Measurements from ENCODE around the gene MC3R.
"Not testable (repeated sequence)": the region's sequence is repeated elsewhere in the genome, so short reads cannot be mapped to it uniquely, and the experiment has no call there.

Gene MC3R

DNA sequence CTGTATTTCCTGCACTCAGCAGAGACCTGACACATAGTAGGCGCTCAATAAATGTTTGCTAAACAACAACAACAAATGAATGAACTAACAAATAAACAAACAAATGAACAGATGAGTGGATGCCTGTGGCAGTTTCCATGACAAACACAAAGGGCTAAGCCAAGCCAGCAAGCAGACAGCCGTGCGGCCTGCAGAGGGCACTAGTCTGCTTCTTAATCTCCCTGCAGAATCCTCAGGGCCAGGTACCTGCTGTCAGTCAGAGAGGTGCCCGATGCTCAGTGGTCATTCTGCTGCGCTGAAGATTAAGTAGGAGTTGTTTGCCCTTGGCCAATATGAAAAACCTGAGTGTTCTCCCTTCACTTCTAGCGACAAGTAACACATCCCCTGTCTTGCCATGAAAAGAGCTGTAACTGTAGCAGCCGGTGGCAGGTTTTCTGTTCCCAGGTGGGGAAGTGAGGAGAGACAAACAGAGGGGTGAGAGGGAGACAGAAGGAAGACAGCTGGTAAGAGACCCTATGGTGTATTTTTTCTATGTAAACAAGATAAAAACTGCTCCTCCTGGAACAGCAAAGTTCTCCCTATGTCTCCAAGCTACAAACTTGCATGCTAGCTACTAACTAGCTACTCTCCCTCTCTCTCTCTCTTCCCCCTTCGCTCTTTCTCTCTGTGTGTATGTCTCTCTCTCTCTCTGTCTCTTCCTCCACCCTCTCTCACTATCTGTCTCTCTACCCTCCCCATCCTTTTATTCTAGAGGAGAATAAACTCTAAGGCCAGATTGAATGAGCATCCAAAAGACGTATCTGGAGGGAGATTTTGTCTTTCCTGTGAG is at the start of gene MC3R:
Gene MC3R (plus strand): TSS at position 779 of the 829 bp plus-strand sequence. CDS start 112 bp downstream, outside the sequence.
- peak in 1 of 2 donors; percentile 3 for DNase-seq (ENCODE audit: low read depth in 2 of 2)

DNA sequence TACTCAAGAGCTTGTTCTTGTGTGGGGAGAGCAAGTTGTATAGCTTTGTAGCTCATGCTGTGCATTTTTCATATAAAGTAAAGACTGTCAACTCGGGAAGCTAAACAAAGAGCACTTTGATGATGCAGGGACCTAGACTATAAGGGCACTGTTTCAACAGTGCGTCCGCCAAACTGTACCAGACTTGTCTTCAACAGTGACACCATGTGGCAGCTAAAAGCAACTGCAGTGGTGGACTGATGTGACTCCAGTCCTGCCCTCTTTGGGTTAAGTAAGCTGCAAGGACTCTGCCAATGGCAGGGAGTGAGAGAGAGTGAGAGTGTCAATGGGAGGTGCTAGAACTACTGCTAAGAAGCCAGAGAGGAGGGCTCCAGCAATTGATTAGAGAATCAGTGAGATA is 48.1 kb upstream of the MC3R start:
- DNase-seq (ENCODE audit: low read depth in 2 of 2) = no peak

GRCh38 chr20:56202493-56203077 is 45.9 kb upstream of the MC3R start:
- no peak for DNase-seq (ENCODE audit: low read depth in 2 of 2)

- no peak for DNase-seq (ENCODE audit: low read depth in 2 of 2)
These were observed 44.3 kb upstream of the MC3R start for GRCh38 chr20:56204206-56204605.

DNA sequence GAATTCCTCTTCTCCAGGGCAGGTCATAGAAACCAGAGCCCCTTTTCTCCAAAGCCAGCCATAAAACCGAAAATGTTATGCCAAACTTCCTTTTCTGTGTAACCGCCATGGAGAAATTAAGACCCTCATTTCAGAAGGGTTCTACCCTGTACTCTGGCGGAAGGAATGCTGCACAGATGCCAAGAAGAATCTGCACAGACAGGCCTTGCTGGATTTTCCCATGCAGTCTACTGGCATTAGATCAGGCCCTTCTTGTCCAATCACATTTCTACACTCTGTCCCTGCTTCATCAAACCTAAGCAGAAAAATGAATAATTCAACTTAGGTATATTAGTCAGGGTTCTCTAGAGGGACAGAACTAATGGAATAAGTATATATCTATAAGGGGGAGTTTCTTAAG is 43.2 kb upstream of the MC3R start:
- DNase-seq (ENCODE audit: low read depth in 2 of 2) = no peak

- DNase-seq (ENCODE audit: low read depth in 2 of 2) = no peak
These were observed 40.9 kb upstream of the MC3R start for GRCh38 chr20:56207656-56208055.

- no peak for DNase-seq (ENCODE audit: low read depth in 2 of 2)
These were observed 40.4 kb upstream of the MC3R start for GRCh38 chr20:56208121-56208520.

DNA sequence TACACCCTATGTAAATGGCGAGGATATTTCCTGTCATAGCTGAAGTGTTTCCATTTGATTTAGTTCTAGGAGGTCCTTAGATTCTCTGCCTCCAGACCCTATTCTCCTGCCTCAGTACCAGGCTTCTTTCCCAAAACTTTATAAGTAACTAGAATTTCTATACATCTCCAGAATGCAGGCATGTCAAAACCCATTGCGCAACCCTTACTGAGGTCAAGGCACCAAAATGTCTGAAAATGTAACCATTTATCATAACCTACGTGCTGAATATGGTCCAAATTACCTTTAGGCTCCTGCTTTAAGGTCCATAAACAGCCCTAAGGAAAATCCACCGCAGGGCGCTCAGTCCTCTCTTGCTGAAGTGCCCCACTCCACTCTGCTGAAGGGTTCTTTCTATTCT is 37.5 kb upstream of the MC3R start:
- no peak for DNase-seq (ENCODE audit: low read depth in 2 of 2)

GRCh38 chr20:56212091-56212490 is 36.4 kb upstream of the MC3R start:
- no peak for DNase-seq (ENCODE audit: low read depth in 2 of 2)

- DNase-seq (ENCODE audit: low read depth in 2 of 2) = no peak
These were observed 35.2 kb upstream of the MC3R start for GRCh38 chr20:56213321-56213720.

DNA sequence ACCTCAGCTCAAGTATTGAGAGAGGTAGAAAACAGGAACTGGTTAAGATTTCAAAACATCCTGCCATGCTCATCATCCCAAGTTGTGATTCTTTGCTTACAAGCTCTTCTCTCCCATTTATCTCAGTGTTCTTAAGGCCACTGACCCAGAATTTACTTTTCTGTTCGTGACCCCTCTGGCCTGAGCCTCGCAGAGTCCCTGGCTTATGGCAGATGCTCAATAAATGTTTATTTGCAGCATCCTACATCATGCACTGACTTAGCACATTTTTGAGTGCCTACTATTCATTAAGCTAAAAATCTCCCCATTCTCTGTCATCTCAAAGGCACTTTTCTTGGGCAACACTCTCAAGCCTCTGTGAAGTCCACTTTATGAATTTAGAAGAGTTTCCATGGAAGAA is 33.4 kb upstream of the MC3R start:
- no peak for DNase-seq (ENCODE audit: low read depth in 2 of 2)

DNA sequence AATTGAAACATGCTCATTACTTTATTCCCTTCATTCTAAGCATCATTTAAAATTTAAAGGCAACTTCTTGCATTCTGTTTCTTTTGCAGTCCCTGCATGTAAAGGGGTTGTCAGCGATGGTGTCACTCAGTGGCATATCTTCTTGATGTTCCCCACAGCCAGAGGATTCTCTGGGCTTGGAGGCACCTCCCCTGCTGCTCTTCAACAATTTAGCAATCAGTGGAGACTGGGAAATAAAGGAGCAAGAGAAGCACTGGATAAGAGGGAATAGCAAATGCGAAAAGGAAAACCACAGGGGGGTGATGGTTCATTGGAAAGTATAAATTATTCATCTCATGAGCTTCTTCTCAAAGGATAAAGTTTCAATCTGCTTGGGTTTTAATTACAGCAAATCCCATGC is 30.7 kb upstream of the MC3R start:
- DNase-seq (ENCODE audit: low read depth in 2 of 2) = no peak

DNA sequence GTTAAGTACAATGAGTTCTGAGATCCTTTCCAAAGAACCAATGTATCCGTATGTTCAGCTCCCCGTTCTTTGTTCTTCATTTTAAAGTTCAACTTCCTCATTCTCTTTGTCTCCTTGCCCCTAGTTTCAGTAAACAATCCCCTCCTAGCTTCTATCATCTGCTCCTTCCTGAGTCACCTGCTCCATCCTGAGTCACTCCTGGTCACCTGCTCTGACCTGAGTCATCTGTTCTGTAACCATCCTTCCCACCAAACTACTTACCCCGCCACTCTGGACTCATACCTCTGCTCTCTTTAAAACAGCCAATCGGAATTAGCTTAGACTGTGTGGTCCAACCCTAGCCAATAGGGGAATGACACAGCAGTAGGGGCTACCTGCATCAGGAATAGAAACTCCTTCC is 27.3 kb upstream of the MC3R start:
- not testable (repeated sequence) for DNase-seq (ENCODE audit: low read depth in 2 of 2)

DNA sequence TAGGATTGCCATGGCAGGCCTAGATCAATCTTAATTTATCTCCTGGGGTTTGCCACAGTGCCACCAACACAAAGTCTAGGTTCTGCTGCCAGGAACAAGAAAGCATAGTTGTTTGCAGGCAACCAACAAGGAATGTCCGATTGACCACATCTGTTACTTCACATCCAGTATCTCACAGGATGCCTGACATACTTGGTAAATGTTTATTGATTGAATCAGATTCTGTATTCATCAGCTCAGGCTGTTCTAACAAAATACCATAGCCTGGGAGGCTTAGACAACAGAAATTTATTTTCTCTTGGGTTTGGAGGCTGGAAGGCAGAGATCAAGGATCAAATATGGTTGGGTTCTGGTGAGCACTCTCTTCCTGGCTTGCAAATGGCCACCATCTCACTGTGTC is 26.3 kb upstream of the MC3R start:
- no peak for DNase-seq (ENCODE audit: low read depth in 2 of 2)

- DNase-seq (ENCODE audit: low read depth in 2 of 2) = no peak
These were observed 25.6 kb upstream of the MC3R start for GRCh38 chr20:56222945-56223344.

DNA sequence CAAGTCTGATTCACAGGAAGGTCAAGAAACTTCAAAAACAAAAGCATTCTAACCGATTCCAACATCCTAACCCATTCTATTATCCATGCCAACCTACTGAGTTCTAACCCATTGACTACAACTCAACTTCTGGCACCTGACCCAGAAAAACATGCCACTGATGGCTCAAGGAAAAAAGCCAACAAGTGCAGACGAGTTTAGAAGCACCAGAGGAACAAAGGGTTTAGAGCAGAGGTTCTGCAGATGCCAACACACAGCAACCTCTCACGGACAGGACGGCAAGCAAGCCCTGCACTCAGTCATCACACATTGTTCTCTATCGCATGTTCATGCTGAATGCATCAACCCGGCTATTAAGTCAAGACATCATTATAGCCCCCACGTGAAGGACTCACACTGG is 25.2 kb upstream of the MC3R start:
- DNase-seq (ENCODE audit: low read depth in 2 of 2) = no peak

- DNase-seq (ENCODE audit: low read depth in 2 of 2) = no peak
These were observed 20.5 kb upstream of the MC3R start for GRCh38 chr20:56228021-56228420.

DNA sequence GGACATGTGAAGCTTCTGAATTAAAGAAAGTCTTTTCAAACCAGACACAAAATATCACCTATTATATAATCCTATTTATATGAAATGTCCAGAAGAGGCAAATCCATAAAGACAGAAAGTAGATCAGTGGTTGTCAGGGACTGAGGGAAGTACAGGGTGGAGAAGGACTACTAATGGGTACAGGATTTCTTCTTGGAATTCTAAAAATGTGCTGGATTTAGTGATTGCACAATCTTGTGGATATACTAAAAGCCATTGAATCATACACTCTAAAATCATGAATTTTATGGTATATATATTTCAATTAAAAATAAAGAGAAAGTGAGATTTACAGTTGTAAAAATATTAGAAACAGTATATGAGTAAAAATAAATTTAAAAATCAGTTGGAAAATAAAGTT is 18.7 kb upstream of the MC3R start:
- no peak for DNase-seq (ENCODE audit: low read depth in 2 of 2)

- DNase-seq (ENCODE audit: low read depth in 2 of 2) = no peak
These were observed 14.4 kb upstream of the MC3R start for GRCh38 chr20:56234110-56234509.

DNA sequence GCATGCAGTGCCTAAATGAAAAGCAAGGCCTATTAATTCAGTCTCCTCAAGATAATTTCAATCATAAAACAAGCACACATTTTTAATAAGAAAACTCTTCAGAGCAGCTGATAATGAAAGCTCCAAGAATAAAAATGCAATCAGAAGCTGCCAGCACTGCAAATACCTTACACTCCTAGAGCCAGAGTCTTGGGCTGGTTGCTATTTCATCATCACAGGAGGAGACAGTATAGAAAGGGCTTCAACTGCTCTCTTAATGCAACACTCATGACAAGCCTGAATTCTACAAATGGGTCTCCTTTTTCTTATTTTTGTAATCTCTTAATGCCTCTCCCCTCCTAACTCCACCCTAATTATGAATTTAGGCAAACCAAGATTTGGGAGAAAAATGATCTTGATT is 11.2 kb upstream of the MC3R start:
- DNase-seq (ENCODE audit: low read depth in 2 of 2) = no peak

- DNase-seq (ENCODE audit: low read depth in 2 of 2) = no peak
These were observed 4.3 kb upstream of the MC3R start for GRCh38 chr20:56244259-56244658.

- DNase-seq (ENCODE audit: low read depth in 2 of 2) = no peak
These were observed 2.8 kb upstream of the MC3R start for GRCh38 chr20:56245761-56246160.

DNA sequence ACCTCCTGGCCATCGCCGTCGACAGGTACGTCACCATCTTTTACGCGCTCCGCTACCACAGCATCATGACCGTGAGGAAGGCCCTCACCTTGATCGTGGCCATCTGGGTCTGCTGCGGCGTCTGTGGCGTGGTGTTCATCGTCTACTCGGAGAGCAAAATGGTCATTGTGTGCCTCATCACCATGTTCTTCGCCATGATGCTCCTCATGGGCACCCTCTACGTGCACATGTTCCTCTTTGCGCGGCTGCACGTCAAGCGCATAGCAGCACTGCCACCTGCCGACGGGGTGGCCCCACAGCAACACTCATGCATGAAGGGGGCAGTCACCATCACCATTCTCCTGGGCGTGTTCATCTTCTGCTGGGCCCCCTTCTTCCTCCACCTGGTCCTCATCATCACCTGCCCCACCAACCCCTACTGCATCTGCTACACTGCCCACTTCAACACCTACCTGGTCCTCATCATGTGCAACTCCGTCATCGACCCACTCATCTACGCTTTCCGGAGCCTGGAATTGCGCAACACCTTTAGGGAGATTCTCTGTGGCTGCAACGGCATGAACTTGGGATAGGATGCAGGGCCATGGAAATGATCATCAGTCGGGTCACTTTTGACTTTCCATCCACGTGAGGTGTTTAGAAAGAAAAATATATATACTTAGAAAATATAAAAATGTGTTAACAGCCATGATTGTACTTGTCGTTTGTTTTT is 868 bp downstream of the MC3R start:
- no peak for DNase-seq (ENCODE audit: low read depth in 2 of 2)
